Skeletal muscle tissue (tissue), 4 donors: ENCODE measurements around the gene MLYCD. TPM values are rescaled to one million over a fixed set of nuclear protein-coding genes. Genes with fewer than 3 reads are reported as not detected.
A peak's percentile ranks its signal among the peaks of the same experiment; 100 is the strongest.

Experiments used
- H3K27ac ChIP-seq: one replicate; pipeline ENCODE4 v1.7.0; 2013; ENCODE audit warnings: mild to moderate bottlenecking, low read depth, low read length, inconsistent platforms
- H3K27me3 ChIP-seq, 3 donors: one replicate each; pipeline ENCODE4 v1.7.0; 2013; ENCODE audit warnings: low read length in 3 of 3; ENCODE audit not compliant: control insufficient read depth in 3 of 3, insufficient read depth in 3 of 3
- H3K36me3 ChIP-seq, 3 donors: one replicate each; pipeline ENCODE4 v1.7.0; 2013; ENCODE audit warnings: low read length in 3 of 3; ENCODE audit not compliant: control insufficient read depth in 3 of 3, insufficient read depth in 3 of 3
- H3K4me1 ChIP-seq, 3 donors: one replicate each; pipeline ENCODE4 v1.7.0; 2013; ENCODE audit warnings: low read length in 3 of 3, mild to moderate bottlenecking in 3 of 3; ENCODE audit not compliant: control insufficient read depth in 3 of 3, insufficient read depth in 3 of 3
- H3K4me3 ChIP-seq, 3 donors: one replicate each; pipeline ENCODE4 v1.7.0; 2013; ENCODE audit warnings: low read length in 3 of 3
- H3K9ac ChIP-seq, 3 donors: one replicate each; pipeline ENCODE4 v1.7.0; 2013; ENCODE audit warnings: low read length in 3 of 3, mild to moderate bottlenecking in 3 of 3, moderate library complexity in 2 of 3, low read depth in 1 of 3
- H3K9me3 ChIP-seq, 3 donors: one replicate each; pipeline ENCODE4 v1.7.0; 2013; ENCODE audit warnings: low read length in 3 of 3; ENCODE audit not compliant: control insufficient read depth in 3 of 3
- total RNA-seq: library from RNA; depleted of rRNA; stranded (reverse); fragments of >200 nt; gene quantifications from one replicate; pipeline ENCODE4 v1.2.3, GENCODE V29; 2014
- donor health status: Osteomylitis.

MLYCD gene
- total RNA-seq: 3.1 TPM

DNA sequence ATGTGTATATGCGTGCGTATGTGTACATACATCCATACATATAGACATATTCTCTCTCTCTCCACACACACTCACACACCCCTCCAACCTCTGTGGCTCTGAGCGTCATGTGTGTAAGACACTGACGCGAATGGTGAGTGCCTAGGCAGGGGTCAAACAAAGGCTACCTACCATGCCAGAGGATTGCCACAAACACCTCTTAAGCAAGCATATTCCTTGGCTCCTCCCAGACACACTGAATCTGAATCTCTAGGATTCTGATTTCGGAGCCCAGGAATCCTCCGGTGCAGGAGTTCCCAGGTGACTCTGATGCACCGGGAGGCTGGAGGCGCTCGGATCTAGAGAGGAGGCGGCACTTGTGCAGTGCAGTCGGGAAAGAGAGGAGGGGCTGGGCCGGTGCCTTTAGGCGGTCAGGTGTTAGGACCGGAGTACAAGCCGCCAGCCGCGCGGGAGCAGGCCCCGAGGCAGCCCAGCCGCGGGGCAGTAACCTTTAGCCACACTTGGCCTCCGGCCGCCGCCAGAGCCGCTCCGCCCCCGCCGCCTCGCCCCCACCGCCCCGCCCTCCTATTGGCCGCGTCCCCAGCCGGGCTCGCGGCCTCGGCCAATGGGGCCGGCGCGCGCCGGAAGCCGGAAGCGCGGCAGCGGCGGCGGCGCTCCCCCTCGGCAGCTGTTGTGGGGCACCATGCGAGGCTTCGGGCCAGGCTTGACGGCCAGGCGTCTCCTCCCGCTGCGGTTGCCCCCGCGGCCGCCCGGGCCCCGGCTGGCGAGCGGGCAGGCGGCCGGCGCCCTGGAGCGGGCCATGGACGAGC, at the start of gene MLYCD:
TSS of gene MLYCD (plus strand) at position 653 of the 809 bp plus-strand sequence. CDS start at position 683, 30 bp downstream.
- no peaks in the 10 kb centered on the region for H3K9me3 ChIP-seq
- H3K27me3 ChIP-seq: no peaks in the 10 kb centered on the region
- H3K4me3 ChIP-seq: peak within 1 kb of the TSS; percentile 82 to 91 (median 91)
- peaks cover 29 to 45% (median 45%) of the 10 kb centered on the region in 3 donors for H3K4me1 ChIP-seq
- peaks cover 0 to 2% (median 0%) of the 10 kb centered on the region in 3 donors for H3K36me3 ChIP-seq
- H3K27ac ChIP-seq: peak within 1 kb of the TSS; percentile 91
- H3K9ac ChIP-seq: peak within 1 kb of the TSS; percentile 88 to 94 (median 94)

DNA sequence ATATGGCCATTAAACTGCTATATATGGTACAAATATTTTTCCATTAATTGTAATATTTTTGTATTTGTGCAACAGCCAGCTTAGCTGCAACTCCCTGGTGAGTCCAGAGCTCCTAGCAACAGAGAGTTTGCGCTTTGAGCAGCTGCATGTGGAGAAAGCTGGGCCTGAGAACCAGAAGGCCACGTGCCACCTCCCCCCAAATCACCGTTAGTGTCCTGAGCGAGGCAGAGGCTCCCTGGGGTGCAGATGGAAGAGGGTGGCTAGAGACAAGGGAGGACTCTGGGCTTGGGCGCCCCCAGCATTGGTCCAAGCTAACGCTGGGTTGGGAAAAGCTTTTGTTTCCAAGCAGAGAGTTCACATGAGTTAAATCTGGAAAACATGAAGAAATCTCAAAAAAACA, 49.5 kb upstream of the MLYCD start:
- no peak overlapping the region for H3K27ac ChIP-seq
- H3K9ac ChIP-seq: no peak overlapping the region
- no peak overlapping the region for H3K4me3 ChIP-seq
- H3K27me3 ChIP-seq: no peaks in the 10 kb centered on the region
- H3K9me3 ChIP-seq: no peaks in the 10 kb centered on the region
- no peaks in the 10 kb centered on the region for H3K36me3 ChIP-seq
- H3K4me1 ChIP-seq: no peaks in the 10 kb centered on the region

DNA sequence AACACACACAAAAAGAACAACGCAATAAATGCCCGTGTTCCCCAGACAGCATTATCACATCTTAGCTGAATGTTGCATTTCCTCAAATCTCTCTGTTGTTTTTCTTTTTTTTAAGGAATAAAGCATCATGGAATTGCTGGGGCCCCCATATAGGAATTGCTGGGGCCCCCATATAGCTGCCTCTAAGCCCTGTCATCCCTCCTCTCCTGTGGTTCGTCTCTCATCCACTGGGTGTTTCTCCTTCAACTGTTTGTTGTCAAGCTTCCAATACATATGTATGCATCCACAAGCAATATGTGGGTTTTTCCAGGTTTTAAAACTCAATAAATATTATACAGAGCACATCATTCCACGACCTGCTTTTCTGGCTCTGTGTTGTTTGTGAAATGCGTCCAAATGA, 48.0 kb upstream of the MLYCD start:
- no peaks in the 10 kb centered on the region for H3K36me3 ChIP-seq
- no peaks in the 10 kb centered on the region for H3K27me3 ChIP-seq
- no peaks in the 10 kb centered on the region for H3K4me1 ChIP-seq
- H3K27ac ChIP-seq: no peak overlapping the region
- H3K4me3 ChIP-seq: no peak overlapping the region
- no peak overlapping the region for H3K9ac ChIP-seq
- no peaks in the 10 kb centered on the region for H3K9me3 ChIP-seq

DNA sequence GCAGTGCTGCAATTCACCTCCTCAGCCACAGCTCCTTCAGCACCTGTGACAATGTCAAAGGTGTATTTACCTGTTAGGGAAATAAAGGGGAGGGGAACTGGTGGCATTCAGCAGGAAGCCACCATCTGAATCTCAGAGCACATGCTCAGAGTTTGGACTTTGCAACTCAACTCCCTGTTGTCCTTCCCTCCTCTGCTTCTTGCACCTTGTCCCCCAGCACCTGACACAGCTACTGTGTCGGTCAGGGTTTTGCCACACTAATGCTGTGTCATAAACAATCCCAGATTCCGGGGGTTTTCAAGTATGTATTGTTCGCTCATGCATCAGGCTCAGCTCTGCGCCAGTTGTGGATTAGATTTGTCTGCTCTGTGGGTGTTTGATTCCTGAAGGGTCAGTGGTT, 47.4 kb upstream of the MLYCD start:
- H3K9me3 ChIP-seq: no peaks in the 10 kb centered on the region
- H3K27ac ChIP-seq: no peak overlapping the region
- H3K36me3 ChIP-seq: no peaks in the 10 kb centered on the region
- H3K4me1 ChIP-seq: no peaks in the 10 kb centered on the region
- H3K4me3 ChIP-seq: no peak overlapping the region
- no peak overlapping the region for H3K9ac ChIP-seq
- no peaks in the 10 kb centered on the region for H3K27me3 ChIP-seq

DNA sequence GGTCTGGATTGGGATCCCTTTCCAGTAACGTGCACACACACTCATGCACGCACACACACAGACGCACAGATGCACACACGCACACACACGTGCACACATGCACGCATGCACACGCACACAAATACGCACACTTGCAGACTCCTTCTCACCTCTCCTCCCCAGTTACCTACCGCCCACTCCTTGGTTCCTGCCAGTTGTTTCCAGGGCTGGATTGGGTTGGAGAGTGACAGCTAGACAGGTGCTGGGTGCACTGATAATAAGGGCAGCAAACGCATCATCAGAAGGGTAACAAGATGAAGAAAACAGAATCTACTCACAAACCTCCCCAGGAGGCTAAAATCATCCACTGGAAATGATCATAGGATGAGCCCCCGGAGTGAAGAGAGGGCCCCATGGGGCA, 46.1 kb upstream of the MLYCD start:
- no peak overlapping the region for H3K9ac ChIP-seq
- H3K4me3 ChIP-seq: no peak overlapping the region
- H3K4me1 ChIP-seq: no peaks in the 10 kb centered on the region
- no peaks in the 10 kb centered on the region for H3K36me3 ChIP-seq
- H3K27ac ChIP-seq: no peak overlapping the region
- no peaks in the 10 kb centered on the region for H3K9me3 ChIP-seq
- no peaks in the 10 kb centered on the region for H3K27me3 ChIP-seq

DNA sequence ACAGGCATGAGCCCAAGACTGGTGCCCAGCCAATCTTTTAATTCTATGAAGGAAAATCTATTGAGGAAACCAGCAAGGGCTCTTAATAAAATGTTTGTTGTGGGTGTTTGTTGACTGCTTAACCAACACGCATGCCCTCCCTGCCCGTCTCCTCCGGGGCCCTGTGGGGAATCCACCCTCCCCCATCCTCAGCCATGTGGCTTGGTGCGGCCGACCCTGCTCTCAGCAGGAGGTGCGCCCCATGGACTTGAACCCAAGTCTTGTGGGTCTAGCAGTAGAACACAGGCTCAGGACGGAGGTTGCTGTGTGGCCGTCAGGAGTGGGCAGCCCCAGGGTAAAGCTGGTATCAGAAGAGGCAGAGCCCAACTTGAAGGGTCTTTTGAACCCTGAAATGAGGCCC, 45.1 kb upstream of the MLYCD start:
- Histone ChIP-seq H3K4me3 (no peak overlapping the region), H3K9ac (no peak overlapping the region), H3K27ac (no peak overlapping the region), H3K27me3 (no peaks in the 10 kb centered on the region), H3K4me1 (no peaks in the 10 kb centered on the region), H3K36me3 (no peaks in the 10 kb centered on the region), H3K9me3 (no peaks in the 10 kb centered on the region)

DNA sequence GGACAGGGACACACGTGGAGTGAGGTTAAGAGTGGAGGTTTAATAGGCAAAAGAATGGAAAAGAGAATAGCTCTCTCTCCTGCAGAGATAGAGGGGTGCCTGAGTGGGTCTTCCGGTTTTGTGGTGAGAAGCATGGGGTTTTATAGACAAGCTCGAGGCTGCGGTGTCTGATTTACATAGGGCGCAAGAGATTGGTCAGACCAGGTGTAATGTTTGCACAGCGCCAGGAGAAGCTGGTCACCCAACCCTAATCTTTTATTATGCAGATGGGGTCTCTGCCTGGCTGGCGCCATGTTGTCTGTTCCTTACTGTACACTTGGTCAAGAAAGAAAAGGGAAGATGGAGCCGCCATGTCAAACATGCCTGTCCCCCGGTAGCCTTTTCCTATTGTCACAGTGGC, 44.5 kb upstream of the MLYCD start:
- Histone ChIP-seq H3K27ac (no peak overlapping the region), H3K27me3 (no peaks in the 10 kb centered on the region), H3K9me3 (no peaks in the 10 kb centered on the region), H3K9ac (no peak overlapping the region), H3K36me3 (no peaks in the 10 kb centered on the region), H3K4me1 (no peaks in the 10 kb centered on the region), H3K4me3 (no peak overlapping the region)

DNA sequence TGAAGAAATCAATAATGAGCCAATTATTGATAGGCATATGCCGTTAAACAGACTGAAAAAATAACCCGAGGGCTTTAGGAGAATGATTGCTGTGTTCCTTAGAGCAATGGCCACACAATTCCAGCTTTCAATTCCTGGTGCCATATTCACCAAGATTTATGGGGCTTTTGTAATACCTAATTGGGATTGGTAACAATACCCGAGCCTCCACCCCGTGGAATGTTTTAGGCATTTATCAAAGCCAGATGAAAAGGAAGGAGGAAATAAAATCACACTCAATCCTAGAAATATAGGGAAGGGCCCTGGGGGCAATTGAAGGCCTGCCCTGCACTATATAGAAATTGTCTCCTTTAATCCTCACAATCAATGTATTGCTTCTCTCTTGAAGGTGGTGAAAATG, 42.1 kb upstream of the MLYCD start:
- no peak overlapping the region for H3K27ac ChIP-seq
- no peaks in the 10 kb centered on the region for H3K36me3 ChIP-seq
- no peaks in the 10 kb centered on the region for H3K9me3 ChIP-seq
- H3K4me1 ChIP-seq: no peaks in the 10 kb centered on the region
- H3K27me3 ChIP-seq: no peaks in the 10 kb centered on the region
- H3K9ac ChIP-seq: no peak overlapping the region
- H3K4me3 ChIP-seq: no peak overlapping the region

DNA sequence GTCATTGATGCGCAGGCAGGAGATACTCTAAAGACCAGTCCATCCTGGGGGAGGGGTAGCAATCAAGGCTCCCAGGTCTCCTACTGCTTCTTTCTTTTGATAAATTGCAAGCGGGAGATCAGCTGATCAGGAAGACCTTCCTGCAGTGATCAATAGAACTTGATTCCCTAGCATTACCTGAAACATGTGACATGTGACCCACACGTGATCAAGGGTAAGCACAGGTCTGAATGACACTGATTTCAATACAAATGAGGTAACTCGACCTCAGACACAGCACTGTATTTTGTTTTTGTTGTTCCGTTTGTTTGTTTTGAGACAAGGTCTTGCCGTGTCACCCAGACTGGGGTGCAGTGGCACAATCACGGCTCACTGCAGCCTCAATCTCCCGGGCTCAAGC, 39.6 kb upstream of the MLYCD start:
- no peaks in the 10 kb centered on the region for H3K9me3 ChIP-seq
- H3K27ac ChIP-seq: no peak overlapping the region
- no peak overlapping the region for H3K4me3 ChIP-seq
- H3K9ac ChIP-seq: no peak overlapping the region
- H3K4me1 ChIP-seq: no peaks in the 10 kb centered on the region
- H3K27me3 ChIP-seq: no peaks in the 10 kb centered on the region
- no peaks in the 10 kb centered on the region for H3K36me3 ChIP-seq

DNA sequence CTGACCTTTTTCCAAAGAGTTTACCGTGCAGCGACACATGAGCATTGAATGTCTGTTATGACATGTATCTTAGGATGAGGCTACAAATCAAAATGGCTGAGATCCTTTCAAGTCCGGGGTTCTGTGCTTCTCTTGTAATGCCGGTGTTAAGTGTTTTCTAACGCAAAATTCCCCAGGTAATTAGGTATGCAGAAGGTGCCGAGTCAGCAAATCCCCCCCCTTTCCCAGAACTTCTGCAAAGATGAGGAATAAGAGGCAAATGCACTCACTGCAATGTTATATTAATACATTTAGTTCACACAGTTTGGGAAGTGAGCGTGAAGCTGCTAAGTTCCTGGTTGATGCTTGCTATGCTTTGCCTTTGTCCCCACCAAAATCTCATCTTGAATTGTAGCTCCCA, 36.3 kb upstream of the MLYCD start:
- Histone ChIP-seq H3K9ac (no peak overlapping the region), H3K4me1 (no peaks in the 10 kb centered on the region), H3K36me3 (no peaks in the 10 kb centered on the region), H3K9me3 (no peaks in the 10 kb centered on the region), H3K27ac (no peak overlapping the region), H3K4me3 (no peak overlapping the region), H3K27me3 (no peaks in the 10 kb centered on the region)
